GM19238 (cell line): ENCODE results near the gene TOB2.
A peak's percentile ranks its signal among the peaks of the same experiment; 100 is the strongest.
"Not testable (repeated sequence)": the region's sequence is repeated elsewhere in the genome, so short reads cannot be mapped to it uniquely, and the experiment has no call there.

Source experiments
- DNase-seq: peaks from one replicate; pipeline ENCODE4 v3.0.0; 2011; ENCODE audit warnings: low spot score; ENCODE audit not compliant: insufficient read length

The TOB2 gene

GRCh38 chr22:41468381-41469217, 22.0 kb upstream of the TOB2 start, which contains the start of the genes ACO2 and PHF5A:
ACO2 (plus strand) TSS chr22:41469117; CDS start chr22:41469147, 30 bp downstream.
PHF5A (minus strand) TSS chr22:41468692; CDS start chr22:41468653, 39 bp downstream.
- peak; percentile 93 for DNase-seq

- DNase-seq: no peak
These were observed 15.3 kb upstream of the TOB2 start for GRCh38 chr22:41461901-41462300.

GRCh38 chr22:41460071-41460470, 13.5 kb upstream of the TOB2 start:
- not testable (repeated sequence) for DNase-seq

GRCh38 chr22:41459431-41459830, 12.8 kb upstream of the TOB2 start:
- no peak for DNase-seq

GRCh38 chr22:41458161-41458728, 11.6 kb upstream of the TOB2 start:
- DNase-seq: no peak

GRCh38 chr22:41448189-41448808, 1.7 kb upstream of the TOB2 start:
- peak; percentile 85 for DNase-seq

GRCh38 chr22:41447435-41448188, 1.0 kb upstream of the TOB2 start:
- no peak for DNase-seq

GRCh38 chr22:41446057-41446501, 522 bp downstream of the TOB2 start:
- DNase-seq: no peak

GRCh38 chr22:41445129-41446056, 1.2 kb downstream of the TOB2 start:
- no peak for DNase-seq

- DNase-seq: peak; percentile 70
These were observed 2.1 kb downstream of the TOB2 start for GRCh38 chr22:41444360-41445128.

- no peak for DNase-seq
These were observed 4.3 kb downstream of the TOB2 start for GRCh38 chr22:41442240-41442792.

GRCh38 chr22:41440511-41440910, 6.1 kb downstream of the TOB2 start:
- DNase-seq: not testable (repeated sequence)

GRCh38 chr22:41437198-41437597, 9.4 kb downstream of the TOB2 start:
- no peak for DNase-seq

GRCh38 chr22:41436322-41437113, 10.1 kb downstream of the TOB2 start:
- no peak for DNase-seq

GRCh38 chr22:41435560-41435959, 11.0 kb downstream of the TOB2 start:
- DNase-seq: no peak

GRCh38 chr22:41434361-41435003, 12.1 kb downstream of the TOB2 start:
- DNase-seq: not testable (repeated sequence)

GRCh38 chr22:41433480-41433879, 13.1 kb downstream of the TOB2 start:
- DNase-seq: not testable (repeated sequence)

GRCh38 chr22:41431656-41432055, 14.9 kb downstream of the TOB2 start:
- no peak for DNase-seq
